GM21529 (cell line): Measurements from ENCODE around the gene C2orf49.
"Not testable (repeated sequence)": the region's sequence is repeated elsewhere in the genome, so short reads cannot be mapped to it uniquely, and the experiment has no call there.

Source experiments
- ATAC-seq: cut with Tn5 transposase; IDR thresholded peaks from one replicate; pipeline ENCODE4 v1.9.1; 2021; ENCODE audit not compliant: unreplicated experiment

The C2orf49 gene

DNA sequence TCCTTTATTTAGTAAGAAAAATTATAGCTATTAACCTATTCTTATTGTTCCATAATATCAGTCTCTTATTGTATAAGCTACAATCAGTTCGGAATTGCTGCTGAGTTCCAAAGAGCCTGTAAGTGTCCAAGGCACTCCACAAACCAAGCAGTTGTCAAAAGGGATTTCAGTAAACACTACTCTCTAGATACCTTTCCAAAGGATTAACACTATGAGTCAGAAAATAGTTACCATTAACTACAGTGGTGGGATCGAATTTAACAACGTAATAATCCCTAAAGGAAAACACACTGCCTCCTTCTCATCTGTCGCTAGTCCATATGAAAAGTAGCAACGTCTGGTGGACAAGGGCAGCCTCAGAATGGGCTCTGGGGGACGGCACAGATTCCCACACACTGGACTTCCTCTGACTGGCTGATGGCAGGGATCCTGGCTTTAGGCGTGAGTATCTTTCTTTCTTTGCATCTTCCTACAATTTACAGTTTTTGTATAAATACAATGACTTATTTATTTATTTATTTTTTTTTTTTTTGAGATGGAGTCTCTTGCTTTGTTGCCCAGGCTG lies 16.6 kb upstream of the C2orf49 start:
- ATAC-seq: no peak

DNA sequence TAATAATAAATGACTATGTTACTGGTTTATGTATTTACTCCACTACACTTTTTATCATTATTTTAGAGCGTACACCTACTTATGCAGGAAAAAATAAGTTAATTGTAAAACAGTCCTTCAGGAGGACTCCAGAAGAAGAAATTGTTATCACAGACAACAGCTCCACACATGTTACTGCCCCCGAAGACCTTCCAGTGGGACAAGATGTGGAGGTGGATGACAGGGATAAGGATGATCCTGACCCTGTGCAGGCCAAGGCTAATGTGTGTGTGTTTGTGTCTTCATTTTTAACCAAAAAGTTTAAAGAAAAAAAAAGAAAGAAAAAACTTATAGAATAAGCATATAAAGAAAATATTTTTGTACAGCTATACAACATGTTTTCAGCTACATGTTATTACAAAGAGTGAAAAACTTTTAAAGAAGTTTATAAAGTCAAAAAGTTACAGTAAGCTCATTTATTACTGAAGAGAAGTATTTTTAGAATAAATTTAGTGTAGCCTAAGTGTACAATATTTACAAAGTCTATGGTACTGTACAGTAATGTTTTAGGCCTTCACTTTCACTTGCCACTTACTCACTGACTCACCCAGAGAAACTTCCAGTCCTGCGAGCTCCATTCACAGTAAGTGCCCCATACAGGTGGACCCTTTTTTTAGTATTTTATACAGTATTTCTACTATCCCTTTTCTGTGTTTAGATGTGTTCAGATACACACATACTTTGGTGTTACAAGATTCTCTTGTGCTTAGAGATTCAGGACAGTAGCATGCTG lies 15.3 kb upstream of the C2orf49 start:
- ATAC-seq: peak; percentile 30

DNA sequence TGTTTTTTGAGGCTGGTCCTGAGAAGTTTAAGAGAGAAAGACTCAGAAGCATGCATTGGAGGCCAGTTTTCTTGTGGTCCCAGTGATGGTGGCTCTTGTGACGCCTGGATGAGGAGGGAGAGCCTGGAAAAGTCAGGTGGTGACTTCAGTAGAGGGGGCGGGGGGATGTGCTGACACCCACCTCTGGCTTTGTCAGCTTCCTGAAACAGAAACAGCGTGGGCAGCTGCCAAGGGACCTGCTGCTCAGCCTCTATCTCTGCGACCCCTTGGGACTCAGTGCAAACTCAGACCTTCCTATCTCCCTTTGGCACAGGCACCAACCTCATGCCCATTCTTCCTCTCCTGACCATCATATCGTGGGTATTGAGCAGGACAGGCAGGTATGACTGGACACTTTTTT lies 14.2 kb upstream of the C2orf49 start:
- ATAC-seq: no peak

DNA sequence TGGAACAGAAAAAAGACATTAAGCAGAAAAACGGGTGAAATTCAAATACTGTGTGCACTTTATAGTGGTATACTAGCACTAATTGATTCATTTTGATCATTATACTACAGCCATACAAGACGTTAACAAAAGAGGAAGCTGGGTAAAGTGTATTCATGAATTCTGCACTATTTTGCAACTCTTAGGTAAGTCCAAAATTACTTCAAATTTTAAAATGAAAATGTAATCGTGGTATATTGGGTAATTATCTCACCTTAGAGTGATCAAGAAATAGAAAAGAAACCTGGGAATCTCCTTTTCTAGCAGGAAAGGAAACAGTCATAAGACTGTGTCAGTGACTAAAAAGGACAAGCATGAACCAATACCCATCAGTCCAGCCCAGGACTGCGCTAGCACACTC lies 13.2 kb upstream of the C2orf49 start:
- no peak for ATAC-seq

DNA sequence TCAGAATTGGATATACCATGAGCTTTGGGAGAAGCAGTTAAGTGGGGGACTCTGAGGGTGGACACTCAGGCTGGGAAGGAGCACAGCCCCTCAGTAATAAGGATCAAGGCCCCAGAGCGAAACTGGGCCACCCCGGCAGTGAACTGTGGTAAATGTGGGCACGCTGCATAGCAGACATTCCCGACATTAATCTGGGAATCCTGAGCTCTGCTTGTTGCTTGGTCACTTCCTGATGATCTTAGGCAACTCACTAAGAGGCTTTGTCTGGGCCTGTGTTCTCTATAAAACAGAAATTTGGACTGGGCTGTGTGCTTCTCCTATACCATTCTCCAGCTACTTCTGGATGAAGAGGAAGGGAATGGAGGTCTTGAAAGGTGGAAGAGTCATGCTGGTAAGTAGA lies 12.6 kb upstream of the C2orf49 start:
- ATAC-seq: no peak

- ATAC-seq: no peak
Observed at GRCh38 chr2:105325389-105325963, 11.9 kb upstream of the C2orf49 start.

GRCh38 chr2:105327271-105327670 lies 10.1 kb upstream of the C2orf49 start:
- ATAC-seq: not testable (repeated sequence)

DNA sequence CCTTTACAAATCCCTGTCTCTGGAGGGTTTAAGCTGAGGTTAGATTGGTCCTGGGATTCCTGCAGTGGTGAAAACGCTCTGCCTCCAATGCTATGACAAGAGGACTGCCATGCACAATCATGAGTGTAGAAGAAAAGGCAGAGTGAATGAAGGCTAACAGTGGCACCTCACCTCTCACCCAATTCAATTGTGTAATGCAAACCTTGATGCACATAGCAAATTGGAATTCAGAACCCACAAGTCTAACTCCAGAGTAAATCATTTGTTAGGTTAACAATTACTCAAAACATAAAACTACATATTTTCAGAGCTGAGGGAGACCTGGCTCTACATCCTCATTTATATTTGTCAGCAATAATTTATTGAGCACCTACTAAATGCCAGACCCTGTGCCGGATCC lies 9.7 kb upstream of the C2orf49 start:
- no peak for ATAC-seq

- ATAC-seq: no peak
Observed at GRCh38 chr2:105328281-105329196, 8.8 kb upstream of the C2orf49 start.

- no peak for ATAC-seq
Observed at GRCh38 chr2:105329197-105329554, 8.2 kb upstream of the C2orf49 start.

- peak; percentile 75 for ATAC-seq
Observed at GRCh38 chr2:105329561-105330495, 7.5 kb upstream of the C2orf49 start, which contains the start of gene TGFBRAP1. Gene TGFBRAP1 (minus strand): TSS chr2:105329735. CDS start chr2:105308301, 21,434 bp downstream.

DNA sequence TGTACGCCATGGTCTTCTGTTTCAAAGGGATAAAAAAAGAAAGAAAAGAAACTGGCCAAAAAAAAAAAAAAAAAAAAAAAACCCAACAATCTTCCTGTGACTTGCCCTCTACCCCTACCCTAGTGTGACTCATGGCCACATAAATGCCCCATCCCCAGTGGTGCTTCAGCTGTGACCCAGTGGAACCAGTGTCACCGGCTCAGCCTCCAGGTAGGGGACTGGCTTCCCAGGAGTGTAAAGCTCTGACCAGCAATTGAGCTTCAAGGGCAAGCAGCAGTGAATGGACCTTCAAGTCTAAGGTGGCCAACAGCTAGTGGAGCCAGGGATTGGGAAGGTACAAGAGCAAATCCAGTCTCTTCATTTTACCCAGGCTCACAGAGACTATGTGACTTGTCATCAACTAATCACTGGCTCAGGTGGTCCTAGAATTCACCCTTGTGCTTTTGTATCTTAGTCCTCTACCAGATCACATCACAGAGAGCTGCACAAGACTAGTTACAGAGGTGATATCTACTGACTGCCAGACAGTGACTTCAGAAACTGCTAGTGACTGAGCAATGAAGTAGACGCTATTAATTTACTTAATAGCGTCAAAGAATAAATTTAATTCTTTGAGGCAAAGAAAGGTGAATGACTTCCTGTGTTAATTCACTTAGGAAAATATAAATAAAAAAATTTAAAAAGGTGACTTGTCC lies 6.5 kb upstream of the C2orf49 start:
- ATAC-seq: no peak

DNA sequence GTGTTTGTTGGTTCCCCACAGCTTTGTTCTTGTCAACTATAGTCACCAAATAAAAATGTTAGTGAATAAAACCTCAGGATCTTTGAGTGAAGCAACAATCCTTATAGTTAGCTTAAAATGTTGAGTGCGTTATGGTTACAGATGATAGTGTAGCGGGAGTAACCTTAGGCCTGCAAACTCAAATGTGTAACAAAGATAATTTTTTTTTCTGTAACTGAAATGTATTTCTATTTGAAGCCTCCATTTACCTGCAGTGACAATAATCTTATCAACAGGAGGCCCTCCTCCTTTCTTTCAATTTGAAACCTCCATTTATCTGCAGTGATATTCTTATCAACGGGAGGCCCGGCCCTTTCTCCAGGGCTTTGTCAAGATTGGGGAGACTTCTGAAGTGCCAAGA lies 3.1 kb upstream of the C2orf49 start:
- ATAC-seq: no peak

GRCh38 chr2:105335469-105335868 lies 1.9 kb upstream of the C2orf49 start:
- no peak for ATAC-seq

DNA sequence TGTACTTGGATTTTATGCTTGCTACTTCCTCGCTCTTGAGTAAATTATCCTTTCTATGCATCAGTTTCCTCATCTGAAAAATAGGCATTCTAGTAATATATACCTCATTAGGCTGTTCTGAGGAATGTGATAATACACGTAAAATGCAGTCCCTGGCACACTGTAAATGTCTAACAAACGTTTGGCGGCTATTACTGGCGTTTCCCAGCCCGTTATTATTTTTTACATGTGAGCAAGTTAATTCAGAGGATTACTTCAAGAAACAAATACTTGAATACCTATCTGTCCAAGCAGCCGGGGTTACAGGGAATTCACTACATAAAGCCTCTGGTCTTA lies 586 bp upstream of the C2orf49 start:
- no peak for ATAC-seq

DNA sequence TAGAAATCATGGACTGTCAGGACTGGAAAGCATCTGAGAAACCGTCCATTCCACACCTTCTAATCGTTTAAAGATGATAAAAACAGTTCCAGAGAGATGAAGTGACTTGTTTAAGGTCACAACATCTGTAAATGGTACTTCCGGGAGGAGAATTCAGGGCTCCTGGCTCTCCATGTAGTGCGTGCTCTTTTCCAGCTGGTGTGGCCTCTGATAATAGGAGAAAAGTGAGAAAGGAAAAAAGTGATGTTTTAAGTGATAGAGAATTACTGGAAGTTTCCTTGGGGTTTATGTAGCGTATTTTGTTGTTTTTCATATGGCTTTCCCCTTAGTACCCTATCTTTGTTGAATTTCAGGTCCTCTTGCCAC lies 663 bp downstream of the C2orf49 start:
- peak; percentile 14 for ATAC-seq

DNA sequence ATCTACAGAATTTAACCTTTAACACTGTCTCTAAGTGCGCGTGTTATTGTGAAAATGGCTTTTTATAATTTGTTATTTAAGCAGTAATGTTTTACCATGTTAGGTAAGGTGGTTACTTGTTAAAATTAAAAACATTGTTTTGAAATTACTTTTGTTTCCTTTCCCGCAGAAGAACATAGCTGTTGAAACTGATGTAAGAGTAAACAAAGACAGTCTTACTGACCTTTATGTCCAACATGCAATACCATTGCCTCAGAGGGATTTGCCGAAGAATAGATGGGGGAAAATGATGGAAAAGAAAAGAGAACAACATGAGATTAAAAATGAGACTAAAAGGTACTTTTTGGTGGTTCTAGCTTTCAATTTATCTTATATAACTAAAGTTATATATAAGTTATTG lies 2.1 kb downstream of the C2orf49 start:
- no peak for ATAC-seq

DNA sequence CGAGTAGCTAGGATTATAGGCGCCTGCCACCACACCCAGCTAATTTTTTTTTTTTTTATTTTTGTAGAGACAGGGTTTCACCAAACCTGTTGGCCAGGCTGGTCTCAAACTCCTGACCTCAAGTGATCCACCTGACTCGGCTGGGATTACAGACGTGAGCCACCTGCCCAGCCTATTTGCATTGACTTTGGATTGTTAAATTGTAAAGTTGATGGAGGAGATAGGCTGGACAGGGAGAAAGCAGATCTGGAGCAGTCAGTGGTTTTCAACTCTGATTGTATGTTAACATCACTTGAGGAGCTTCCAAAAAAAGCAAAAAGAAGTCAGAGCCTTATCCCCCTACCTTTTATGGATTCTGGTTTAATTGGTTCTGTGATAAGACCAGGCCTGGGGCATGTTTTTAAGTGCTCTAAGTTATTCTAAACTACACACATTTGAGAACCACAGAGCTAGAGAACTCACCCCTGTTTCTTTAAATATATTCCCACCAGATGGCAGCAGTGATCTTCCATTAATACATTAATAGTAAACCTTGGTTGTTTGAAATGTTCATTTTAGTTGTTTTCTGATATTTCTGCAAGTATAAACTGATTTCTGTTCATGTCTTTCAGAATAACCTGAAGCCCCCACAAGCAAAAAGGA lies 7.5 kb downstream of the C2orf49 start:
- ATAC-seq: no peak

- ATAC-seq: no peak
Observed at GRCh38 chr2:105357122-105357521, 19.8 kb downstream of the C2orf49 start.
